ENCODE results near the gene WWTR1.

Gene WWTR1

GRCh38 chr3:149551500-149551899 lies 106.3 kb downstream of the WWTR1 start:
- H3K4me3 ChIP-seq (ENCODE audit: low read length) = no peak overlapping the region
- DNase-seq (ENCODE audit: low read depth, low spot score) = no peak

- no peak for DNase-seq (ENCODE audit: low read depth, low spot score)
- H3K4me3 ChIP-seq (ENCODE audit: low read length) = no peak overlapping the region
Observed at GRCh38 chr3:149548669-149549065, 109.2 kb downstream of the WWTR1 start.

GRCh38 chr3:149547954-149548668 lies 109.7 kb downstream of the WWTR1 start:
- H3K4me3 ChIP-seq (ENCODE audit: low read length) = no peak overlapping the region
- DNase-seq (ENCODE audit: low read depth, low spot score) = no peak

GRCh38 chr3:149547413-149547812 lies 110.4 kb downstream of the WWTR1 start:
- no peak overlapping the region for H3K4me3 ChIP-seq (ENCODE audit: low read length)
- no peak for DNase-seq (ENCODE audit: low read depth, low spot score)

GRCh38 chr3:149545049-149545448 lies 112.8 kb downstream of the WWTR1 start:
- no peak overlapping the region for H3K4me3 ChIP-seq (ENCODE audit: low read length)
- DNase-seq (ENCODE audit: low read depth, low spot score) = no peak

- no peak overlapping the region for H3K4me3 ChIP-seq (ENCODE audit: low read length)
- DNase-seq (ENCODE audit: low read depth, low spot score) = no peak
Observed at GRCh38 chr3:149542375-149543312, 115.2 kb downstream of the WWTR1 start.

GRCh38 chr3:149541091-149541491 lies 116.7 kb downstream of the WWTR1 start:
- DNase-seq (ENCODE audit: low read depth, low spot score) = no peak
- no peak overlapping the region for H3K4me3 ChIP-seq (ENCODE audit: low read length)

GRCh38 chr3:149538371-149538770 lies 119.5 kb downstream of the WWTR1 start:
- H3K4me3 ChIP-seq (ENCODE audit: low read length) = no peak overlapping the region
- DNase-seq (ENCODE audit: low read depth, low spot score) = no peak

GRCh38 chr3:149536429-149536828 lies 121.4 kb downstream of the WWTR1 start:
- no peak for DNase-seq (ENCODE audit: low read depth, low spot score)

GRCh38 chr3:149535333-149535685 lies 122.5 kb downstream of the WWTR1 start:
- H3K4me3 ChIP-seq (ENCODE audit: low read length) = no peak overlapping the region

More at GRCh38 chr3:149536429-149536828, 121.4 kb downstream of the WWTR1 start:
- no peak overlapping the region for H3K4me3 ChIP-seq (ENCODE audit: low read length)

GRCh38 chr3:149534671-149535332 lies 123.0 kb downstream of the WWTR1 start:
- H3K4me3 ChIP-seq (ENCODE audit: low read length) = no peak overlapping the region
- DNase-seq (ENCODE audit: low read depth, low spot score) = no peak

More at GRCh38 chr3:149535333-149535685, 122.5 kb downstream of the WWTR1 start:
- no peak for DNase-seq (ENCODE audit: low read depth, low spot score)

GRCh38 chr3:149534082-149534481 lies 123.7 kb downstream of the WWTR1 start:
- no peak overlapping the region for H3K4me3 ChIP-seq (ENCODE audit: low read length)

GRCh38 chr3:149532489-149533180 lies 125.2 kb downstream of the WWTR1 start:
- H3K4me3 ChIP-seq (ENCODE audit: low read length) = no peak overlapping the region
- DNase-seq (ENCODE audit: low read depth, low spot score) = no peak

More at GRCh38 chr3:149534082-149534481, 123.7 kb downstream of the WWTR1 start:
- no peak for DNase-seq (ENCODE audit: low read depth, low spot score)

- no peak for DNase-seq (ENCODE audit: low read depth, low spot score)
- no peak overlapping the region for H3K4me3 ChIP-seq (ENCODE audit: low read length)
Observed at GRCh38 chr3:149529099-149529498, 128.7 kb downstream of the WWTR1 start.

- no peak for DNase-seq (ENCODE audit: low read depth, low spot score)
- H3K4me3 ChIP-seq (ENCODE audit: low read length) = no peak overlapping the region
Observed at GRCh38 chr3:149528340-149528650, 129.5 kb downstream of the WWTR1 start.

GRCh38 chr3:149527531-149528339 lies 130.1 kb downstream of the WWTR1 start:
- H3K4me3 ChIP-seq (ENCODE audit: low read length) = no peak overlapping the region
- DNase-seq (ENCODE audit: low read depth, low spot score) = no peak

GRCh38 chr3:149523512-149524299 lies 134.1 kb downstream of the WWTR1 start:
- no peak overlapping the region for H3K4me3 ChIP-seq (ENCODE audit: low read length)

GRCh38 chr3:149519912-149520311 lies 137.9 kb downstream of the WWTR1 start:
- no peak for DNase-seq (ENCODE audit: low read depth, low spot score)
- H3K4me3 ChIP-seq (ENCODE audit: low read length) = no peak overlapping the region

More at GRCh38 chr3:149523512-149524299, 134.1 kb downstream of the WWTR1 start:
- no peak for DNase-seq (ENCODE audit: low read depth, low spot score)

Measured in Jurkat, Clone E6-1 (cell line).